H9 (cell line): ENCODE measurements around the gene USP47. TPM values are rescaled to one million over a fixed set of nuclear protein-coding genes. Genes with fewer than 3 reads are reported as not detected.
A peak's percentile ranks its signal among the peaks of the same experiment; 100 is the strongest.

Experiments
- DNase-seq: peaks from one replicate; pipeline ENCODE4 v3.0.0-alpha.2; 2017
- H2AFZ ChIP-seq: one replicate; pipeline ENCODE4 v1.6.1; 2013; ENCODE audit warnings: mild to moderate bottlenecking, low read length, control low read depth, moderate library complexity
- H2AK5ac ChIP-seq: 2 replicates; pipeline ENCODE4 v1.6.1; 2013; ENCODE audit warnings: low read length, control low read depth, mixed read lengths; ENCODE audit not compliant: insufficient read length
- H2BK120ac ChIP-seq: one replicate; pipeline ENCODE4 v1.6.1; 2013; ENCODE audit warnings: low read depth, mild to moderate bottlenecking, low read length, control low read depth, inconsistent platforms; ENCODE audit not compliant: poor library complexity, severe bottlenecking
- H2BK12ac ChIP-seq: 2 replicates; pipeline ENCODE4 v1.6.1; 2013; ENCODE audit warnings: low read length, control low read depth, mixed read lengths, low read depth; ENCODE audit not compliant: insufficient read length
- H2BK15ac ChIP-seq: 2 replicates; pipeline ENCODE4 v1.6.1; 2013; ENCODE audit warnings: low read depth, low read length, control low read depth
- H2BK20ac ChIP-seq: one replicate; pipeline ENCODE4 v1.6.1; 2013; ENCODE audit warnings: low read depth, mild to moderate bottlenecking, low read length, control low read depth, inconsistent platforms; ENCODE audit not compliant: poor library complexity, severe bottlenecking
- H2BK5ac ChIP-seq: 2 replicates; pipeline ENCODE4 v1.6.1; 2013; ENCODE audit warnings: low read length, control low read depth, mixed read lengths; ENCODE audit not compliant: insufficient read length
- H3K14ac ChIP-seq: 2 replicates; pipeline ENCODE4 v1.6.1; 2013; ENCODE audit warnings: low read length, control low read depth; ENCODE audit not compliant: insufficient read depth
- H3K18ac ChIP-seq: 2 replicates; pipeline ENCODE4 v1.6.1; 2013; ENCODE audit warnings: low read depth, mild to moderate bottlenecking, mixed read lengths, low read length, control low read depth; ENCODE audit not compliant: insufficient read length
- H3K23ac ChIP-seq: 2 replicates; pipeline ENCODE4 v1.6.1; 2013; ENCODE audit warnings: low read length, control low read depth, mixed read lengths, low read depth; ENCODE audit not compliant: insufficient read length
- H3K23me2 ChIP-seq: 2 replicates; pipeline ENCODE4 v1.6.1; 2013; ENCODE audit warnings: low read depth, mild to moderate bottlenecking, mixed read lengths, low read length, control low read depth; ENCODE audit not compliant: insufficient read length, poor library complexity, severe bottlenecking
- H3K27ac ChIP-seq: 2 replicates; pipeline ENCODE4 v1.5.1; 2013; ENCODE audit warnings: low read length, control low read depth, mixed read lengths, low read depth; ENCODE audit not compliant: insufficient read length
- H3K27me3 ChIP-seq: 2 replicates; pipeline ENCODE4 v1.6.1; 2013; ENCODE audit warnings: low read length, control low read depth, inconsistent platforms; ENCODE audit not compliant: insufficient read depth
- H3K4ac ChIP-seq: 2 replicates; pipeline ENCODE4 v1.6.1; 2013; ENCODE audit warnings: low read depth, mild to moderate bottlenecking, control low read depth, inconsistent platforms, low read length, moderate library complexity
- H3K4me1 ChIP-seq: 2 replicates; pipeline ENCODE4 v1.6.1; 2013; ENCODE audit warnings: low read length, control low read depth, inconsistent platforms; ENCODE audit not compliant: insufficient read depth
- H3K4me2 ChIP-seq: 2 replicates; pipeline ENCODE4 v1.6.1; 2013; ENCODE audit warnings: low read length, control low read depth, mixed read lengths; ENCODE audit not compliant: insufficient read length, insufficient read depth
- H3K56ac ChIP-seq: 2 replicates; pipeline ENCODE4 v1.6.1; 2013; ENCODE audit warnings: low read depth, mild to moderate bottlenecking, mixed read lengths, low read length, control low read depth; ENCODE audit not compliant: insufficient read length
- H3K79me1 ChIP-seq: 2 replicates; pipeline ENCODE4 v1.6.1; 2013; ENCODE audit warnings: low read depth, mild to moderate bottlenecking, moderate library complexity, low read length, control low read depth, inconsistent platforms; ENCODE audit not compliant: insufficient read depth, poor library complexity, severe bottlenecking
- H3K79me2 ChIP-seq: 2 replicates; pipeline ENCODE4 v1.6.1; 2013; ENCODE audit warnings: low read length, control low read depth, inconsistent platforms; ENCODE audit not compliant: insufficient read depth
- H3K9ac ChIP-seq: 2 replicates; pipeline ENCODE4 v1.6.1; 2013; ENCODE audit warnings: low read length, control low read depth, mixed read lengths; ENCODE audit not compliant: insufficient read length; ENCODE audit errors: extremely low read depth
- H3K9me3 ChIP-seq: one replicate; pipeline ENCODE4 v1.6.1; 2013; ENCODE audit warnings: low read depth, low read length, inconsistent platforms; ENCODE audit not compliant: control insufficient read depth
- H3T11ph ChIP-seq: one replicate; pipeline ENCODE4 v1.6.1; 2013; ENCODE audit warnings: mild to moderate bottlenecking, low read length, control low read depth, inconsistent platforms
- H4K20me1 ChIP-seq: one replicate; pipeline ENCODE4 v1.6.1; 2013; ENCODE audit not compliant: control insufficient read depth, insufficient read length, insufficient read depth
- H4K5ac ChIP-seq: 2 replicates; pipeline ENCODE4 v1.6.1; 2013; ENCODE audit warnings: low read depth, mild to moderate bottlenecking, mixed read lengths, low read length, control low read depth; ENCODE audit not compliant: insufficient read length
- H4K8ac ChIP-seq: replicated peaks from 2 replicates; pipeline ENCODE4 v1.6.1; 2013; ENCODE audit warnings: low read length, control low read depth, mixed read lengths, low read depth; ENCODE audit not compliant: insufficient read length
- H4K91ac ChIP-seq: 2 replicates; pipeline ENCODE4 v1.6.1; 2013; ENCODE audit warnings: low read depth, mild to moderate bottlenecking, moderate library complexity, mixed read lengths, low read length, control low read depth; ENCODE audit not compliant: insufficient read length
- H3K27ac Mint-ChIP-seq, 3 experiments: 2 replicates in 2 of 3; 3 replicates in 1 of 3; pipeline ENCODE4 v1.8.0; 2020 to 2021; ENCODE audit warnings: mixed read lengths in 3 of 3, mild to moderate bottlenecking in 1 of 3, moderate library complexity in 1 of 3
- H3K27me3 Mint-ChIP-seq: 2 replicates; pipeline ENCODE4 v1.8.0; 2021; ENCODE audit warnings: low read depth, mild to moderate bottlenecking, moderate library complexity, mixed read lengths
- H3K36me3 Mint-ChIP-seq, 3 experiments: 2 replicates in 2 of 3; 3 replicates in 1 of 3; pipeline ENCODE4 v1.8.0; 2020 to 2021; ENCODE audit warnings: low read depth in 3 of 3, mixed read lengths in 3 of 3; ENCODE audit not compliant: insufficient read depth in 1 of 3
- H3K4me1 Mint-ChIP-seq, 2 experiments: 2 replicates each; pipeline ENCODE4 v1.8.0; 2020; ENCODE audit warnings: mixed read lengths in 2 of 2
- H3K4me3 Mint-ChIP-seq, 2 experiments: 2 replicates in 1 of 2; 3 replicates in 1 of 2; pipeline ENCODE4 v1.8.0; 2020 to 2021; ENCODE audit warnings: mild to moderate bottlenecking in 2 of 2, mixed read lengths in 2 of 2, moderate library complexity in 1 of 2
- H3K9me3 Mint-ChIP-seq, 2 experiments: 2 replicates in 1 of 2; 3 replicates in 1 of 2; pipeline ENCODE4 v1.8.0; 2020; ENCODE audit warnings: mild to moderate bottlenecking in 2 of 2, mixed read lengths in 2 of 2, moderate library complexity in 1 of 2
- WGBS: extraction: QIAGEN DNeasy Blood & Tissue Kit; methylation state at CpG from one replicate; pipeline ENCODE4 v1.1.7; 2013; ENCODE audit warnings: missing lambda C conversion rate, low lambda C conversion rate, mixed read lengths; ENCODE audit not compliant: insufficient read length; ENCODE audit errors: extremely low coverage; 5-methylcytosine and 5-hydroxymethylcytosine counted together
- total RNA-seq: library from RNA; stranded (reverse); gene quantifications from 2 replicates; pipeline ENCODE4 v1.2.1, GENCODE V29; 2021
- TF ChIP-seq, protein P1 (sequence below): fragments of 200-600 bp; sonication (generic); conservative IDR thresholded peaks from 3 replicates; pipeline ENCODE4 v1.8.0; 2021; ENCODE audit warnings: antibody characterized with exemption, mild to moderate bottlenecking

Gene USP47
- total RNA-seq, 1 experiment from 2014 or later, result 26.7 TPM

DNA sequence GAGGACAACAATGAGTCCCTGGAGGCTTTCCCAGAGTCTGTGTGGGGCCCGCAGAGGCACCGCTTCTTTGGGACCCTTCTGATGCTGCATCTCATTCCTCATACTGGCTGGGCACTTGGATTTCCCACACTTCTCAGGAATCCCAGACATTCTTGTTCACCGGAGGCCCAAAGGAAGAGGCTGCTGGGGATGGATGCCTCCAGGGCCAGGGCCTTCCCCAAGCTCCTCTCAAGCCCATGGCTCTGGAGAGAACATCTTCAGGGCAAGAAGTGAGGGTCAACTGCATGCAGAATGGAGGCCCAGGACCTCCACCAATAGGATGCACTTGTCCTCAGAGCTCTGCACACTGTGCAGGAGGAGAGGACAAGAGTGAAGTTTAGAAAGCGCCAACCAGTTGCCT is 132.1 kb downstream of the USP47 start:
- Mint-ChIP-seq H3K9me3 (no peaks in the 10 kb centered on the region), H3K27ac (no peak overlapping the region), H3K27me3 (no peaks in the 10 kb centered on the region; the same call in 1 of the 2 replicates), H3K36me3 (no peaks in the 10 kb centered on the region; a peak in 2 of 7 replicates), H3K4me3 (no peak overlapping the region), H3K4me1 (peaks cover 21% of the 10 kb centered on the region in 2 experiments)
- Histone ChIP-seq H4K91ac (no peak overlapping the region), H4K8ac (no peak overlapping the region), H2BK12ac (no peak overlapping the region), H3K18ac (no peak overlapping the region), H3K27me3 (no peaks in the 10 kb centered on the region), H2BK15ac (no peak overlapping the region), H3K14ac (no peak overlapping the region), H3K9ac (no peak overlapping the region), H2BK120ac (no peak overlapping the region), H3K9me3 (no peaks in the 10 kb centered on the region), H3K79me2 (no peaks in the 10 kb centered on the region), H2BK20ac (no peak overlapping the region), H3K4me2 (no peak overlapping the region), H3K23ac (no peak overlapping the region), H3K4ac (no peak overlapping the region), H2AK5ac (no peak overlapping the region), H3K23me2 (no peaks in the 10 kb centered on the region), H3T11ph (no peak overlapping the region), H3K27ac (no peak overlapping the region), H4K20me1 (no peaks in the 10 kb centered on the region), H3K56ac (no peak overlapping the region), H2AFZ (no peak overlapping the region), H2BK5ac (no peak overlapping the region), H4K5ac (no peak overlapping the region), H3K79me1 (no peaks in the 10 kb centered on the region), H3K4me1 (no peaks in the 10 kb centered on the region)
- whole genome bisulfite sequencing, result no CpG with 5 or more reads among the region's 4 CpGs
- DNase-seq, result peak; percentile 15
- TF ChIP-seq, protein P1, sequence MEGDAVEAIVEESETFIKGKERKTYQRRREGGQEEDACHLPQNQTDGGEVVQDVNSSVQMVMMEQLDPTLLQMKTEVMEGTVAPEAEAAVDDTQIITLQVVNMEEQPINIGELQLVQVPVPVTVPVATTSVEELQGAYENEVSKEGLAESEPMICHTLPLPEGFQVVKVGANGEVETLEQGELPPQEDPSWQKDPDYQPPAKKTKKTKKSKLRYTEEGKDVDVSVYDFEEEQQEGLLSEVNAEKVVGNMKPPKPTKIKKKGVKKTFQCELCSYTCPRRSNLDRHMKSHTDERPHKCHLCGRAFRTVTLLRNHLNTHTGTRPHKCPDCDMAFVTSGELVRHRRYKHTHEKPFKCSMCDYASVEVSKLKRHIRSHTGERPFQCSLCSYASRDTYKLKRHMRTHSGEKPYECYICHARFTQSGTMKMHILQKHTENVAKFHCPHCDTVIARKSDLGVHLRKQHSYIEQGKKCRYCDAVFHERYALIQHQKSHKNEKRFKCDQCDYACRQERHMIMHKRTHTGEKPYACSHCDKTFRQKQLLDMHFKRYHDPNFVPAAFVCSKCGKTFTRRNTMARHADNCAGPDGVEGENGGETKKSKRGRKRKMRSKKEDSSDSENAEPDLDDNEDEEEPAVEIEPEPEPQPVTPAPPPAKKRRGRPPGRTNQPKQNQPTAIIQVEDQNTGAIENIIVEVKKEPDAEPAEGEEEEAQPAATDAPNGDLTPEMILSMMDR, result no peak
